EL (cell line): ENCODE results near the gene TIPARP.

ENCODE experiments used
- DNase-seq: peaks from one replicate; pipeline ENCODE4 v3.0.0-alpha.2; 2016

Gene TIPARP

GRCh38 chr3:156676768-156677479 is 2.5 kb downstream of the TIPARP start:
- no peak for DNase-seq

- DNase-seq, result no peak
Observed at GRCh38 chr3:156677536-156677935, 3.1 kb downstream of the TIPARP start.

DNA sequence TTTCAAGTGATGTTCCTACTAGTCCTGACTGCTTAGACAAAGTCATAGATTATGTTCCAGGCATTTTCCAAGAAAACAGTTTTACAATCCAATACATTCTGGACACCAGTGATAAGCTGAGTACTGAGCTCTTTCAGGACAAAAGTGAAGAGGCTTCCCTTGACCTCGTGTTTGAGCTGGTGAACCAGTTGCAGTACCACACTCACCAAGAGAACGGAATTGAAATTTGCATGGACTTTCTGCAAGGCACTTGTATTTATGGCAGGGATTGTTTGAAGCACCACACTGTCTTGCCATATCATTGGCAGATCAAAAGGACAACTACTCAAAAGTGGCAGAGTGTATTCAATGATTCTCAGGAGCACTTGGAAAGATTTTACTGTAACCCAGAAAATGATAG is 3.8 kb downstream of the TIPARP start:
- no peak for DNase-seq

DNA sequence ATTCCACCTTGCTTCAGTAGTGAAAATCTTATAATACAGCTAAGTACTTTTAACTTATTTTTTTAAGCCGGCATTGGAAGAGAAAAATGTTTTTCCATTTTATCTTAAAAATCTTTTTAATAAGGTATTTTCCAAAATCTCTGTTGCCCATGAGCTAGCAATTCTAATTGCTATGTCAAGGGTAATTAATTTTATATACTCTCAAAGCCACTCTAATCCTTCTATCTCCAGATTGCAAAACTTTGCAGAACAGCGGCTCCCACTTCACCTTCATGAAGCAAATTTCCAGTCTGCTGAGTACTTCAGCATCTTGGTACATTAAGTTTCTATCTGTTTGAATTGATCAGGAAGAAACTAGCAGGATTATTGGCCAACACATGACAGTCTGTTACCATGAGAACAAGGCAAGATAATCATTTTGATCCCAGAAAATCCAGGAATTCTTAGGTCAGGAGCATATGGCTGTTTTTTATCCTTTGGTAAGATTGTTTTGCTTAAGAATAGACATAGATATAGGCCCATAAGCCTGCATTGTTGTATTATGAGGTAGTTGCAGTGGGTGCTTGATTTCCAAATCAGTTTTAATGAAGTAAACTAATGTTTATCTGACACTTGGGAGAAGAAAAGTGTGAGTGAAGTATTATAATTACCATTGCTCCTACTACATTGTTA is 6.0 kb downstream of the TIPARP start:
- DNase-seq, result no peak

GRCh38 chr3:156681002-156681401 is 6.6 kb downstream of the TIPARP start:
- peak; percentile 72 for DNase-seq

DNA sequence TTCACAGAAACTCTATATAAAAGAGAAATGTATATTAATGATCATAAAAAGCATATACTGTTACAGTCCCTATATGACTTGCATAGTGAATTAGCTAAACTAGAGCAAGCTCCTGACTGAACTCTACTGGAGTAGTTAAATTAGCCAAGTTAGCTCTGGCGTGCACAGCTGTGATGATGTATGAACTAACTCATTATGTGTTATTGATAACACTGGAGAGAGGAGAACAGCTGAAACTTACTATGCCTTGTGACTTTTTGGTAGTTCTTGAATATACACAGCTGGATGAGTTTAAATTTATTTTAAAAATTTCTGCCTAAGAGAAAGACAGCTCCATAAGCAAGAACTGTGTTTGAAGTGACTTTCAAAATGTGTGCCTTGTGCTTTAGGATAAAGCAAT is 8.1 kb downstream of the TIPARP start:
- DNase-seq, result no peak

- DNase-seq, result no peak
Observed at GRCh38 chr3:156682963-156683362, 8.6 kb downstream of the TIPARP start.

- DNase-seq, result no peak
Observed at GRCh38 chr3:156685198-156685597, 10.8 kb downstream of the TIPARP start.

DNA sequence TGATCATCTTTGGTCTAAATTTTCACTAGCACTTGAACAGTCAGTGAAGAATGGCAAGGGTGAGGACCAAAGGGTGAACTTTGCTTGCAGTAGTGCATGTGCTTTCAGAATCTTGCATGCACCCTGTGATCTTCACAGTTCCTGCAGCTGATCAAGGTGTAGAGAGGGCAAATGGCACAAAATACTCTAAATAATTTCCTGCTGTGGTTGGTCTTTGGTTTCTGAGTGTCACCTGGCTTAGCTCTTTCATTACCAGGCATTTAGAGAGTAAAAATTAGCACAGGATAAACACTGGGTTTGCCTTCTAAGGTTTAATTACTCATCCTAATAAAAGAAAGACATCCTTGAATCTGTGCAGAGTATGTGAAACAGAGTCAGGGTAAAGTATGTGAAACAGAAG is 11.4 kb downstream of the TIPARP start:
- DNase-seq, result no peak

GRCh38 chr3:156687023-156687422 is 12.6 kb downstream of the TIPARP start:
- no peak for DNase-seq

- no peak for DNase-seq
Observed at GRCh38 chr3:156688632-156689452, 14.5 kb downstream of the TIPARP start.

DNA sequence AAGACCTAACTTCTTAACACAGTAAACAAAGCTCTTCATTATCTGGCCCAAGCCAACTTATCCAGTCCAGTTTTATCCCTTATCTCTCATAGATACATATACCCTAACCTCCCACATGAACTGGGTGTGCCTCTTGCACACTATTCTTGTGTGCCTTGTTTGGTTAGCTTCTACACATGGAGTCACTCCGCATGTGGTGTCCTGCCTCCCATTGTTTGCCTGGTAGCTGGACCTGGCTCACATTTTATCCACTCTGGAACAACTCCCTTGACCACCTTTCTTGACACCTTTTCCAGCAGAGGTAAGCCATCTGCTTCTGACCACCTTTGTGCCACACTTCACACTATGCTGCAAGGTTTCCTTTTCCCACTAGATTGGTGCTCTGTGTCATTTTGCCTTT is 15.2 kb downstream of the TIPARP start:
- no peak for DNase-seq

DNA sequence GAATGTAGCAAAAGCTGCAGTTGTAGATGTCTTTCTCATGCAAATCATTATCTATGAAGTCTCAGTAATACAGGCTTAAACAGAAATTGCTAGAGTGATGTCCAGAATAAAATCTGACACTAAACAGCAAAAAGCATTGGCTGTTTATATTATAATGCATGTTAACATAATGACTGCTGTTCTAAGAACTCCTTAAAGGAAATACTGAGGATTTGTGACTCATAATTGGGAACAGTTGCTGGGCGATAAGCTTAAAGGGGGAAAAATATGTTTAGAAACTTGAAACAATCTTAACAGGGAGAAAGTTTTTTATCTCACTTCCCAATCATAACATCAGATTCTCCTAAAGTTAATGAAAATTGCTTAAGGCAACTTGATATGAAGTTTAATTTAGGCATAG is 17.5 kb downstream of the TIPARP start:
- peak; percentile 76 for DNase-seq

DNA sequence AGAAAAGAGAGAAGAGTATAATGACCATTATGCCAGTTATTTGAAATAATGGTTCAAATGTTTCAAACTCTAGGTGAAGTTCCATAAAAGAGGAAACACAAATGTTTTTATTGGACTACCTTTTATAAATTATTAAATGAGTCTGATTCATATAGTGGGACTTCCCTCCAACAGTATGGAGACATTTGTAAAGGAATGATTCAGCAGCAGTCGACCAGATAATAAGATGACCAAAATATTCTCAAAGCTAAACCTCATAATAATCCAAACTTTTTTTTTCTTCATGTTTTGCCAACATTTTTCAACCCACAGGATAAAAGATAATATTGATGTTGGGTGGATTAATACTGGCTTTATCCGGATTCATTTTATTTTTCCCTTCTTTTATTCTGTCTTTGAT is 18.8 kb downstream of the TIPARP start:
- peak; percentile 62 for DNase-seq

DNA sequence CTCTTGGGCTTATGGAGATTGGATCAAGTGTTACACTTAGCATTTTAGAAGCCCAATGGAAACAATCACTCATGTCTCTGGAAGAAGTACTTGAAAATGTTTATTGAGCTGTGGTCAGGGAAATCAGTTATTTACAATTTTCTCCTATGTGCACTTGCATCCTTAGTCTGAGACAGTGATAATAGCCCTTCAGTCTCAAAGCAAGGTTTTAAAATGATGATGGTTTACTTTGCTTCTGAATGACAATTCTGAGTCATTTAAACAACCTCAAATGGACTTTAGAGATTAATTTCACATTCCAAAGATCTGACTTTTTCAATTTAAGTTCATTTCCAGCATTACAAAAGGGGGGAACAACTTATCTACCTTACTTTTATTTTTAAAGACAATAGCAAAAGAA is 20.1 kb downstream of the TIPARP start:
- peak; percentile 63 for DNase-seq

DNA sequence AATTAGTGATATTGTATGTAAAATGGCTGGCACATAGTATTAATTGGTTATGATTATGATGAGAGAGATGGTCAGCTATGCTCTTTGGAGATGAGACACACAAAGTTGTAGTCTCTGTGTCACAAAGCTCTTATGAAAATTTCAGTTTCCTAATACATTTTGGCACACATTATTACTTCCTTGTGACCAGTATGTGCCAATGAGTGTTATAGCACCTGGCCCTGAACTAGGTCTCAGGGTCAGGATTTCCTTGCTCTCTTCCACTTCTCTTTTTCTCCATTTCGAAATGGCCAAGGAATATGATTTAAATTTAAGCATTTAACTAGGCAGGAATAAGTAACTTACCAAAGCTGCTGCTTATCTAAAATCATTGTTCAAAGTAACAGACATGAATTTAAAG is 28.0 kb downstream of the TIPARP start:
- no peak for DNase-seq

- DNase-seq, result no peak
Observed at GRCh38 chr3:156704370-156705036, 30.1 kb downstream of the TIPARP start.

DNA sequence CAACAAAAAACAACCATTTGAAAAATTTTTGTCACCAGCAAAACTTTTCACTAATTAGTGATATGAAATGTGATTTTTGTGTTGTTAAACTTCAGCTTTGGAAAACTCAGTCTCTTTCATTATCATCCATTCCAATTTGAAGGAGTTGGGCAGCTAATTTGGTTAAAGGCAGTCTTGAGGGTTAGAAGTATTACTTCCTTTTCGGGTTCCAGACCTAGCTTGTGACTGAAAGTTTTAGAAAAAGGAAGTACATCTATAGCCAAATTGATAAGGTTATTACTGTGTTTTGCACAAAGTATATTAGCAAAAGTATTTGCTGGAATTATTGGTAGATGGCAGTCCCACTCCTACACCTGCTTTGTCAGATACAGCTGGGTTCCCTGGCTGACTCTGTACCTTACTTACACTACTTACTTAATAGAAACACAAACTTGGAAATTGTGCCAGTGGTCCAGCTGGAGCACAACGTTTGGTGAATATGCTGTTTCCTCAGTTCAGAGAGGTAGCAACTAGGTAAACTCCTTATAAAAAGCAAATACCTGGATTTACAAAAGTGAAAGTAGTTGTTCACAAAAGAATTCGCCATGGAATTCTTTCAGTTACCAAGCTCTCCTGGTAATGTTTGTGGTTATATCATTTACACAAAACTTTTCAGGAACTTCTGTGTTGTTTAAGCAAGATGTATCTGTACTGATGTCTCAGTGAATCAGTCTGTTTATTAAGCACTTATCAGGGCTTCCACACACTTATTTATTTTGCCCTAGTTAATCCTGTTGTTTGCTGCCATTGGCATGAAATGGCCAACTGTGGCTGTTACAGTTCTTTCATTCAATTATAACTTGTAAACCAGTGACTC is 31.6 kb downstream of the TIPARP start:
- DNase-seq, result no peak

DNA sequence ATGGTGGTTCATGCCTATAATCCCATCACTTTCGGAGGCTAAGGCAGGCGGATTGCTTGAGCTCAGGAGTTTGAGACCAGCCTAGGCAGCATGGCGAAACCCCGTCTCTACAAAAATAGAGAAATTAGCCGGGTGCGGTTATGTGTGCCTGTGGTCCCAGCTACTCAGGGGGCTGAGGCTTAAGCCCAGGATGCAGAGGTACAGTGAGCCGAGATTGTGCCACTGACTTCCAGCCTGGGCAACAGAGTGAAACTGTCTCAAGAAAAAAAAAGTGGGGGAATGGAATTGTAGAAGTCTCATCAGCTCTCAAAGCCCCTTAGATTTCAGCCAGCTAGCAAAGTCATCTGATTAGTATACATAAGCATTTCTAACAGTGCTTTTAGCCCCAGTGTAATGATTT is 33.2 kb downstream of the TIPARP start:
- DNase-seq, result no peak

- DNase-seq, result no peak
Observed at GRCh38 chr3:156710429-156710828, 36.0 kb downstream of the TIPARP start.

DNA sequence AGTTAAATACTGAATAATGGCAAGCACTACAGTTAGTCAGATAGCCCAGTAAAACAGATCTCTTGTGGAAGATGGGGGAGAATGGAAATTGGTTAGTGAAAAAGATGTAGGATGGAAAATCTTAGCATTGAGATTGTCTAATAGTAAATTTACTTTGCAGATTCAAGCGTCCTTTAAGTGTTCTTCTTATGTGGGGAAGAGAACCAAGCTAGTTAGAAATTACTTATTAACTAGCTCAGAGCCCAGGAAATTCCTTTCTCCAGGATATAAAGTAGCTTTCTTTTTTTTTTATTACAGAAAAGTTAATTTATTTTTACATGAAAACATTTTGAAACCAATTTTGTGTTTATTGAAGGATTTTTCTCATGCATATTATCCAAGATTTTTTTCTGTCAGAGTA is 36.7 kb downstream of the TIPARP start:
- no peak for DNase-seq

DNA sequence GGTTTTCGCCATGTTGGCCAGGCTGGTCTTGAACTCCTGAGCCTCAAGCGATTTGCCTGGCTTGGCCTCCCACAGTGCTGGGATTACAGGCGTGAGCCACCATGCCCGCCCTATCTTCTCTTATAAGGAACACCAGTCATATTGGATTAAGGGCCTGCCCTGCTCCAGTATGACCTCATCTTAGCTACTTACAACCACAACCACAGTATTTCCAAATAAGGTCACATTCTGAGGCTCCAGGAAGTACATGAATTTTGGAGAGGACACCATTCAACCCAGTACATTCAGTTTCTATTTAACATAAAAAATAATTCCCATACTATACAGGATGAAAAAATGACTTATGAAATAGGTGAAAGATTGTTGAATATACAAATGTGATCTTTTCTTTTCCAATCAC is 37.6 kb downstream of the TIPARP start:
- DNase-seq, result peak; percentile 35
